ENCODE measurements around the gene ATP5ME. TPM values are rescaled to one million over a fixed set of nuclear protein-coding genes. Genes with fewer than 3 reads are reported as not detected.

ATP5ME gene
- polyA plus RNA-seq, 1 of the 3 experiments (the other 2 are of a cell fraction) = 1,185 TPM

- no peak overlapping the region for H3K4me3 ChIP-seq (ENCODE audit: low read depth in 2 of 2, low read length in 1 of 2)
- H3K27ac ChIP-seq (ENCODE audit: low read depth in 2 of 2, low read length in 1 of 2) = no peak overlapping the region; a peak in 1 of 4 replicates
- H4K20me1 ChIP-seq (ENCODE audit: insufficient read depth) = no peaks in the 10 kb centered on the region
- ChIA-PET POLR2A (interaction anchor here (1.2 to 2.4 kb wide), 3 partner anchors 8 to 19 kb away, joined by 4 to 24 read pairs (median 4); partner anchors contain the start of genes ATP5ME and MYL5), CTCF (interaction anchor here (0.6 to 2.1 kb wide), 2 partner anchors 19 to 62 kb away, joined by 3 to 10 read pairs; no protein-coding TSS in a partner anchor)
- no peak overlapping the region for H3K9ac ChIP-seq
- H3K79me2 ChIP-seq (ENCODE audit: insufficient read depth) = no peaks in the 10 kb centered on the region
- H3K4me1 ChIP-seq (ENCODE audit: control insufficient read depth in 1 of 2, insufficient read depth in 2 of 2, low read depth in 1 of 2, low read length in 1 of 2) = peaks cover 0 to 22% of the 10 kb centered on the region in 2 experiments; a peak in 1 of 4 replicates
- H3K9me2 ChIP-seq = no peaks in the 10 kb centered on the region
- no peaks in the 10 kb centered on the region for H3K9me3 ChIP-seq
- no peak overlapping the region for H2AFZ ChIP-seq (ENCODE audit: low read depth)
- no peak overlapping the region for H3K4me2 ChIP-seq
- no peaks in the 10 kb centered on the region for H3K36me3 ChIP-seq (replicated peaks in 1 of 2; ENCODE audit: control insufficient read depth in 1 of 2, insufficient read depth in 2 of 2, low read length in 1 of 2)
- DNase-seq = no peak
- no peaks in the 10 kb centered on the region for H3K27me3 ChIP-seq (ENCODE audit: insufficient read depth)
- no peaks in the 10 kb centered on the region for H3F3A ChIP-seq (replicated peaks; ENCODE audit: insufficient read depth)
- TF ChIP-seq CTCF (IDR thresholded peaks at IDR 0.05) = no peak
- TF ChIP-seq NRF1 (IDR thresholded peaks at IDR 0.05; ENCODE audit: low read depth, low read length) = no peak
- TF ChIP-seq JUND (IDR thresholded peaks at IDR 0.05) = no peak
- 90% methylated on average over 5 of the region's 12 CpGs for WGBS (ENCODE audit: low lambda C conversion rate)
Observed at GRCh38 chr4:665381-665750, 8.7 kb downstream of the ATP5ME start.

- Histone ChIP-seq H3K9me3 (no peaks in the 10 kb centered on the region), H3K4me1 (ENCODE audit: control insufficient read depth in 1 of 2, insufficient read depth in 2 of 2, low read depth in 1 of 2, low read length in 1 of 2) (peaks cover 0 to 22% of the 10 kb centered on the region in 2 experiments; a peak in 1 of 4 replicates), H3K4me3 (ENCODE audit: low read depth in 2 of 2, low read length in 1 of 2) (no peak overlapping the region; a peak in 1 of 4 replicates), H3K36me3 (replicated peaks in 1 of 2; ENCODE audit: control insufficient read depth in 1 of 2, insufficient read depth in 2 of 2, low read length in 1 of 2) (no peaks in the 10 kb centered on the region), H3F3A (replicated peaks; ENCODE audit: insufficient read depth) (no peaks in the 10 kb centered on the region), H3K79me2 (ENCODE audit: insufficient read depth) (no peaks in the 10 kb centered on the region), H2AFZ (ENCODE audit: low read depth) (no peak overlapping the region), H4K20me1 (ENCODE audit: insufficient read depth) (no peaks in the 10 kb centered on the region), H3K9me2 (no peaks in the 10 kb centered on the region), H3K4me2 (no peak overlapping the region), H3K27me3 (ENCODE audit: insufficient read depth) (no peaks in the 10 kb centered on the region), H3K27ac (ENCODE audit: low read depth in 2 of 2, low read length in 1 of 2) (no peak overlapping the region), H3K9ac (no peak overlapping the region)
- WGBS (ENCODE audit: low lambda C conversion rate) = 98% methylated on average over 16 of the region's 24 CpGs
- ChIA-PET POLR2A (interaction anchor here (1.0 to 2.4 kb wide), 2 partner anchors 9 to 15 kb away, joined by 5 to 24 read pairs; partner anchors contain the start of genes ATP5ME and MYL5), CTCF (interaction anchor here (0.7 to 2.1 kb wide), 3 partner anchors 9 to 19 kb away, joined by 3 to 10 read pairs (median 9); partner anchors contain the start of gene ATP5ME)
- DNase-seq = no peak
- no peak for TF ChIP-seq JUND (IDR thresholded peaks at IDR 0.05)
- TF ChIP-seq TCF12 (IDR thresholded peaks at IDR 0.05) = no peak
- no peak for TF ChIP-seq CTCF (IDR thresholded peaks at IDR 0.05)
- TF ChIP-seq RFX5 (IDR thresholded peaks at IDR 0.05; ENCODE audit: low read length) = no peak
- TF ChIP-seq MEF2A (IDR thresholded peaks at IDR 0.05; ENCODE audit: borderline replicate concordance, low read depth) = no peak
- TF ChIP-seq ZBTB33 (IDR thresholded peaks at IDR 0.05; ENCODE audit: borderline replicate concordance, low read depth) = no peak
- TF ChIP-seq GATA2 (CRISPR knock-in tag; IDR thresholded peaks at IDR 0.05) = no peak
- TF ChIP-seq NFIC (IDR thresholded peaks at IDR 0.05; ENCODE audit: borderline replicate concordance) = no peak
Observed at GRCh38 chr4:664713-665231, 9.3 kb downstream of the ATP5ME start.

Data from SK-N-SH (cell line).